ENCODE measurements around the gene SETD6. TPM values are rescaled to one million over a fixed set of nuclear protein-coding genes. Genes with fewer than 3 reads are reported as not detected.

SETD6 gene
- total RNA-seq, 1 donor from 2014 or later = 25.0 TPM

GRCh38 chr16:58481931-58482330 is 33.4 kb upstream of the SETD6 start:
- no peak overlapping the region for H3K4me3 ChIP-seq
- H3K27me3 Mint-ChIP-seq (ENCODE audit: insufficient read depth, low read depth) = peaks cover 12% of the 10 kb centered on the region
- no peak overlapping the region for H3K9ac ChIP-seq
- no peak overlapping the region for H3K4me3 Mint-ChIP-seq
- peaks cover 24% of the 10 kb centered on the region for H3K4me1 Mint-ChIP-seq
- no peaks in the 10 kb centered on the region for H4K20me1 ChIP-seq (ENCODE audit: low read depth)
- peaks cover under 1% of the 10 kb centered on the region for H3K27me3 ChIP-seq
- no peaks in the 10 kb centered on the region for H3K9me3 Mint-ChIP-seq
- H3K9me3 ChIP-seq (ENCODE audit: low read depth) = no peaks in the 10 kb centered on the region
- H3K27ac Mint-ChIP-seq = no peak overlapping the region
- H3K4me2 ChIP-seq = no peak overlapping the region
- H3K36me3 Mint-ChIP-seq = no peaks in the 10 kb centered on the region
- no peaks in the 10 kb centered on the region for H3K4me1 ChIP-seq
- H2AFZ ChIP-seq (replicated peaks) = no peak overlapping the region
- no peaks in the 10 kb centered on the region for H3K36me3 ChIP-seq
- no peak for DNase-seq (ENCODE audit: low spot score)
- no peak for TF ChIP-seq EZH2 (IDR thresholded peaks at IDR 0.05)
- TF ChIP-seq EZH2phosphoT487 (IDR thresholded peaks at IDR 0.05) = no peak
- TF ChIP-seq CTCF (IDR thresholded peaks at IDR 0.05) = no peak
- H3F3A ChIP-seq (ENCODE audit: low read depth) = no peaks in the 10 kb centered on the region
- no peaks in the 10 kb centered on the region for H3K79me2 ChIP-seq (ENCODE audit: low read depth)
- no peak overlapping the region for H3K27ac ChIP-seq

- Histone ChIP-seq H2AFZ (replicated peaks) (no peak overlapping the region), H3K36me3 (no peaks in the 10 kb centered on the region), H4K20me1 (ENCODE audit: low read depth) (no peaks in the 10 kb centered on the region), H3K4me2 (no peak overlapping the region), H3K9me3 (ENCODE audit: low read depth) (no peaks in the 10 kb centered on the region), H3K27me3 (peaks cover 5% of the 10 kb centered on the region), H3F3A (ENCODE audit: low read depth) (no peaks in the 10 kb centered on the region), H3K4me3 (no peak overlapping the region), H3K4me1 (no peaks in the 10 kb centered on the region), H3K9ac (no peak overlapping the region), H3K27ac (no peak overlapping the region), H3K79me2 (ENCODE audit: low read depth) (no peaks in the 10 kb centered on the region)
- peaks cover 14% of the 10 kb centered on the region for H3K27me3 Mint-ChIP-seq (ENCODE audit: insufficient read depth, low read depth)
- H3K36me3 Mint-ChIP-seq = no peaks in the 10 kb centered on the region
- DNase-seq (ENCODE audit: low spot score) = no peak
- no peaks in the 10 kb centered on the region for H3K9me3 Mint-ChIP-seq
- peak overlapping the region; percentile 57 for H3K27ac Mint-ChIP-seq
- H3K4me3 Mint-ChIP-seq = no peak overlapping the region
- H3K4me1 Mint-ChIP-seq = peaks cover 30% of the 10 kb centered on the region
- TF ChIP-seq EZH2phosphoT487 (IDR thresholded peaks at IDR 0.05) = no peak
- TF ChIP-seq EZH2 (IDR thresholded peaks at IDR 0.05) = no peak
Measured at GRCh38 chr16:58485184-58485887, 30.0 kb upstream of the SETD6 start.

- Histone ChIP-seq H3K27me3 (peaks cover 5% of the 10 kb centered on the region), H3K4me1 (peaks cover 3% of the 10 kb centered on the region), H4K20me1 (ENCODE audit: low read depth) (no peaks in the 10 kb centered on the region), H3K36me3 (no peaks in the 10 kb centered on the region), H3K79me2 (ENCODE audit: low read depth) (no peaks in the 10 kb centered on the region), H3K9me3 (ENCODE audit: low read depth) (no peaks in the 10 kb centered on the region), H3K4me2 (no peak overlapping the region), H3K4me3 (no peak overlapping the region), H3K9ac (no peak overlapping the region), H2AFZ (replicated peaks) (no peak overlapping the region), H3K27ac (no peak overlapping the region), H3F3A (ENCODE audit: low read depth) (no peaks in the 10 kb centered on the region)
- H3K36me3 Mint-ChIP-seq = no peaks in the 10 kb centered on the region
- H3K27ac Mint-ChIP-seq = no peak overlapping the region
- H3K4me3 Mint-ChIP-seq = no peak overlapping the region
- no peaks in the 10 kb centered on the region for H3K9me3 Mint-ChIP-seq
- H3K4me1 Mint-ChIP-seq = peaks cover 38% of the 10 kb centered on the region
- H3K27me3 Mint-ChIP-seq (ENCODE audit: insufficient read depth, low read depth) = peaks cover 17% of the 10 kb centered on the region
- DNase-seq (ENCODE audit: low spot score) = peak; percentile 95
- TF ChIP-seq EZH2phosphoT487 (IDR thresholded peaks at IDR 0.05) (no peak), CTCF (IDR thresholded peaks at IDR 0.05) (peak; percentile 96)
Measured at GRCh38 chr16:58487566-58488351, 27.6 kb upstream of the SETD6 start.

- Histone ChIP-seq H3K27me3 (peaks cover 5% of the 10 kb centered on the region), H4K20me1 (ENCODE audit: low read depth) (no peaks in the 10 kb centered on the region), H3K36me3 (no peaks in the 10 kb centered on the region), H3K4me1 (peaks cover 6% of the 10 kb centered on the region), H3K9me3 (ENCODE audit: low read depth) (no peaks in the 10 kb centered on the region), H3K4me2 (no peak overlapping the region), H3K27ac (no peak overlapping the region), H3K9ac (no peak overlapping the region), H2AFZ (replicated peaks) (no peak overlapping the region), H3F3A (ENCODE audit: low read depth) (no peaks in the 10 kb centered on the region), H3K79me2 (ENCODE audit: low read depth) (no peaks in the 10 kb centered on the region), H3K4me3 (no peak overlapping the region)
- Mint-ChIP-seq H3K36me3 (no peaks in the 10 kb centered on the region), H3K27me3 (ENCODE audit: insufficient read depth, low read depth) (peaks cover 15% of the 10 kb centered on the region), H3K4me1 (peaks cover 38% of the 10 kb centered on the region), H3K9me3 (no peaks in the 10 kb centered on the region), H3K27ac (no peak overlapping the region), H3K4me3 (no peak overlapping the region)
- TF ChIP-seq CTCF (IDR thresholded peaks at IDR 0.05) (no peak), EZH2phosphoT487 (IDR thresholded peaks at IDR 0.05) (no peak), EZH2 (IDR thresholded peaks at IDR 0.05) (no peak)
- DNase-seq (ENCODE audit: low spot score) = no peak
Measured at GRCh38 chr16:58488531-58488930, 26.8 kb upstream of the SETD6 start.
